OCI-LY1 (cell line): ENCODE data around the gene MYO1D.

Experiments
- H2AFZ ChIP-seq: fragments of 200-600 bp; sonication (generic), shearing (Covaris generic); 2 replicates; pipeline ENCODE4 v1.6.0; 2014; ENCODE audit warnings: antibody characterized with exemption, mild to moderate bottlenecking, low read length
- H3F3A ChIP-seq: fragments of 200-600 bp; sonication (generic), shearing (Covaris generic); 2 replicates; pipeline ENCODE4 v1.6.0; 2014; ENCODE audit warnings: mild to moderate bottlenecking, antibody characterized with exemption, low read length, moderate library complexity; ENCODE audit not compliant: insufficient read depth
- H3K27ac ChIP-seq: fragments of 200-600 bp; sonication (generic); 2 replicates; pipeline ENCODE4 v1.5.1; 2014; ENCODE audit warnings: low read length, mixed run types, mild to moderate bottlenecking, low read depth; ENCODE audit not compliant: poor library complexity, severe bottlenecking
- H3K27me3 ChIP-seq: fragments of 200-600 bp; sonication (generic); 2 replicates; pipeline ENCODE4 v1.6.0; 2014; ENCODE audit warnings: antibody characterized with exemption, mild to moderate bottlenecking, low read length, moderate library complexity; ENCODE audit not compliant: insufficient read depth
- H3K36me3 ChIP-seq: fragments of 200-600 bp; sonication (generic); 2 replicates; pipeline ENCODE4 v1.6.1; 2014; ENCODE audit warnings: mild to moderate bottlenecking, antibody characterized with exemption, low read length, moderate library complexity, mixed read lengths; ENCODE audit not compliant: insufficient read depth
- H3K4me1 ChIP-seq: fragments of 200-600 bp; sonication (generic); 2 replicates; pipeline ENCODE4 v1.5.1; 2014; ENCODE audit warnings: mild to moderate bottlenecking, low read length, moderate library complexity; ENCODE audit not compliant: insufficient read depth, severe bottlenecking
- H3K4me2 ChIP-seq: fragments of 200-600 bp; sonication (generic), shearing (Covaris generic); 2 replicates; pipeline ENCODE4 v1.6.1; 2014; ENCODE audit warnings: low read length
- H3K4me3 ChIP-seq: fragments of 200-600 bp; sonication (generic); 2 replicates; pipeline ENCODE4 v1.5.1; 2014; ENCODE audit warnings: low read length, low read depth, mild to moderate bottlenecking, mixed read lengths; ENCODE audit not compliant: poor library complexity, severe bottlenecking
- H3K79me2 ChIP-seq: fragments of 200-600 bp; shearing (Covaris generic); 2 replicates; pipeline ENCODE4 v1.6.1; 2016; ENCODE audit warnings: mixed run types, low read length, mixed read lengths; ENCODE audit not compliant: insufficient read depth
- H3K9ac ChIP-seq: fragments of 200-600 bp; sonication (generic), shearing (Covaris generic); 2 replicates; pipeline ENCODE4 v1.6.1; 2014; ENCODE audit warnings: mild to moderate bottlenecking, low read length, mixed read lengths
- H3K9me2 ChIP-seq: fragments of 200-600 bp; sonication (generic), shearing (Covaris generic); 2 replicates; pipeline ENCODE4 v1.6.1; 2014; ENCODE audit warnings: low read depth, mild to moderate bottlenecking, low read length, mixed read lengths
- H3K9me3 ChIP-seq: fragments of 200-600 bp; shearing (Covaris generic); 2 replicates; pipeline ENCODE4 v1.6.1; 2014; ENCODE audit warnings: low read length, mixed read lengths
- H4K20me1 ChIP-seq: fragments of 200-600 bp; sonication (generic), shearing (Covaris generic); 2 replicates; pipeline ENCODE4 v1.6.0; 2016; ENCODE audit warnings: mild to moderate bottlenecking, low read length; ENCODE audit not compliant: insufficient read depth
- CTCF ChIP-seq: fragments of 200-600 bp; sonication (generic), shearing (Covaris generic); IDR thresholded peaks from 2 replicates; pipeline ENCODE4 v1.5.1; 2017; ENCODE audit warnings: mild to moderate bottlenecking, antibody characterized with exemption, low read length, moderate library complexity, mixed read lengths
- EZH2 ChIP-seq: fragments of 200-600 bp; sonication (generic), shearing (Covaris generic); IDR thresholded peaks from 2 replicates; pipeline ENCODE4 v1.8.0; 2017; ENCODE audit warnings: borderline replicate concordance, mixed run types, mild to moderate bottlenecking, antibody characterized with exemption, low read length, moderate library complexity, mixed read lengths

The MYO1D gene

GRCh38 chr17:32625971-32626370 is 251.0 kb downstream of the MYO1D start:
- H4K20me1 ChIP-seq: no peaks in the 10 kb centered on the region
- no peaks in the 10 kb centered on the region for H3K36me3 ChIP-seq
- no peaks in the 10 kb centered on the region; the same call in 1 of the 2 replicates for H3K27me3 ChIP-seq
- H3K4me2 ChIP-seq: no peak overlapping the region
- no peaks in the 10 kb centered on the region for H3K9me3 ChIP-seq
- H3K4me1 ChIP-seq: no peaks in the 10 kb centered on the region
- no peak overlapping the region for H3K4me3 ChIP-seq
- H2AFZ ChIP-seq: no peak overlapping the region
- TF ChIP-seq CTCF: no peak
- TF ChIP-seq EZH2: no peak
- no peak overlapping the region for H3K9ac ChIP-seq
- no peaks in the 10 kb centered on the region for H3K79me2 ChIP-seq
- H3F3A ChIP-seq: no peaks in the 10 kb centered on the region
- H3K9me2 ChIP-seq: no peaks in the 10 kb centered on the region
- no peak overlapping the region for H3K27ac ChIP-seq

GRCh38 chr17:32623196-32623595 is 253.7 kb downstream of the MYO1D start:
- H3K4me2 ChIP-seq: no peak overlapping the region
- no peak overlapping the region for H2AFZ ChIP-seq
- no peak overlapping the region for H3K4me3 ChIP-seq
- no peak overlapping the region for H3K9ac ChIP-seq
- no peak overlapping the region for H3K27ac ChIP-seq
- H3K4me1 ChIP-seq: no peaks in the 10 kb centered on the region
- H3K79me2 ChIP-seq: no peaks in the 10 kb centered on the region
- no peaks in the 10 kb centered on the region for H3K9me2 ChIP-seq
- no peaks in the 10 kb centered on the region for H3K36me3 ChIP-seq
- no peaks in the 10 kb centered on the region for H4K20me1 ChIP-seq
- H3K27me3 ChIP-seq: no peaks in the 10 kb centered on the region; the same call in 1 of the 2 replicates
- no peaks in the 10 kb centered on the region for H3F3A ChIP-seq
- no peak for TF ChIP-seq EZH2
- no peak for TF ChIP-seq CTCF
- H3K9me3 ChIP-seq: no peaks in the 10 kb centered on the region

GRCh38 chr17:32622540-32622939 is 254.4 kb downstream of the MYO1D start:
- H3K9me3 ChIP-seq: no peaks in the 10 kb centered on the region
- no peaks in the 10 kb centered on the region for H3K9me2 ChIP-seq
- no peak for TF ChIP-seq EZH2
- TF ChIP-seq CTCF: no peak

More at GRCh38 chr17:32622540-32622939, 254.4 kb downstream of the MYO1D start:
- no peaks in the 10 kb centered on the region; the same call in 1 of the 2 replicates for H3K27me3 ChIP-seq
- H3K9ac ChIP-seq: no peak overlapping the region
- no peaks in the 10 kb centered on the region for H3K36me3 ChIP-seq
- H3K27ac ChIP-seq: no peak overlapping the region
- no peaks in the 10 kb centered on the region for H3K4me1 ChIP-seq
- no peak overlapping the region for H2AFZ ChIP-seq
- no peak overlapping the region for H3K4me3 ChIP-seq
- no peak overlapping the region for H3K4me2 ChIP-seq
- no peaks in the 10 kb centered on the region for H4K20me1 ChIP-seq
- H3K79me2 ChIP-seq: no peaks in the 10 kb centered on the region
- no peaks in the 10 kb centered on the region for H3F3A ChIP-seq
